Activated CD4-positive, alpha-beta memory T cell treated with anti-CD3 and anti-CD28 coated beads for 36 hours (primary cell): ENCODE results near the gene SGMS1. TPM values are rescaled to one million over a fixed set of nuclear protein-coding genes. Genes with fewer than 3 reads are reported as not detected.

Source experiments
- CTCF ChIA-PET: fragments of 350-600 bp; sonication (Branson Sonifier 250); formaldehyde crosslinking; loops from one replicate; lab custom pipeline; 2021; ENCODE audit warnings: antibody characterized with exemption, inconsistent platforms; lab: Charles Lee
- POLR2A ChIA-PET: fragments of 350-600 bp; sonication (Branson Sonifier 250); formaldehyde crosslinking; loops from one replicate; lab custom pipeline; 2021; ENCODE audit warnings: antibody characterized with exemption; lab: Charles Lee
- DNase-seq: peaks from one replicate; pipeline ENCODE4 v3.0.0-alpha.2; 2020
- H3K27ac Mint-ChIP-seq: one replicate; pipeline ENCODE4 v1.8.0; 2021; ENCODE audit warnings: mixed read lengths
- H3K27me3 Mint-ChIP-seq: one replicate; pipeline ENCODE4 v1.8.0; 2021; ENCODE audit warnings: mixed read lengths
- H3K36me3 Mint-ChIP-seq: one replicate; pipeline ENCODE4 v1.8.0; 2021; ENCODE audit warnings: mixed read lengths
- H3K4me1 Mint-ChIP-seq: one replicate; pipeline ENCODE4 v1.8.0; 2021; ENCODE audit warnings: low read depth, mixed read lengths
- H3K4me3 Mint-ChIP-seq: one replicate; pipeline ENCODE4 v1.8.0; 2021; ENCODE audit warnings: mild to moderate bottlenecking, mixed read lengths
- H3K9me3 Mint-ChIP-seq: one replicate; pipeline ENCODE4 v1.8.0; 2021; ENCODE audit warnings: mixed read lengths
- intact Hi-C: fragments of 100-400 bp; cut with micrococcal nuclease; formaldehyde crosslinking; loops from one replicate; pipeline ENCODE4 v1.15.1; 2023
- total RNA-seq, 2 experiments: library from RNA; stranded (reverse); gene quantifications; one replicate each; pipeline ENCODE4 v1.2.3, GENCODE V29; 2021

Gene SGMS1
- total RNA-seq, 2 experiments from 2014 or later, result 6.8 to 7.2 TPM

GRCh38 chr10:50299948-50300669 is 323.6 kb downstream of the SGMS1 start:
- peaks cover 7% of the 10 kb centered on the region for H3K9me3 Mint-ChIP-seq
- H3K4me1 Mint-ChIP-seq, result no peaks in the 10 kb centered on the region
- DNase-seq, result no peak
- H3K4me3 Mint-ChIP-seq, result no peak overlapping the region
- intact Hi-C loops, result no loop called here
- H3K27me3 Mint-ChIP-seq, result no peaks in the 10 kb centered on the region
- CTCF ChIA-PET, result no interaction called here
- H3K27ac Mint-ChIP-seq, result no peak overlapping the region
- peaks cover 2% of the 10 kb centered on the region for H3K36me3 Mint-ChIP-seq
- POLR2A ChIA-PET, result no interaction called here

- H3K27me3 Mint-ChIP-seq, result no peaks in the 10 kb centered on the region
- peaks cover 7% of the 10 kb centered on the region for H3K9me3 Mint-ChIP-seq
- H3K36me3 Mint-ChIP-seq, result peaks cover 2% of the 10 kb centered on the region
- H3K4me3 Mint-ChIP-seq, result no peak overlapping the region
- ChIA-PET CTCF (no interaction called here), POLR2A (no interaction called here)
- no peak overlapping the region for H3K27ac Mint-ChIP-seq
- no peaks in the 10 kb centered on the region for H3K4me1 Mint-ChIP-seq
- intact Hi-C loops, result no loop called here
- DNase-seq, result no peak
These were observed 328.4 kb downstream of the SGMS1 start for GRCh38 chr10:50295367-50295766.

GRCh38 chr10:50294582-50294981 is 329.2 kb downstream of the SGMS1 start:
- Mint-ChIP-seq H3K27ac (no peak overlapping the region), H3K4me1 (no peaks in the 10 kb centered on the region), H3K36me3 (peaks cover 2% of the 10 kb centered on the region), H3K27me3 (no peaks in the 10 kb centered on the region), H3K9me3 (peaks cover 7% of the 10 kb centered on the region), H3K4me3 (no peak overlapping the region)
- ChIA-PET CTCF (no interaction called here), POLR2A (no interaction called here)
- DNase-seq, result no peak
- intact Hi-C loops, result no loop called here

GRCh38 chr10:50293513-50294313 is 330.0 kb downstream of the SGMS1 start:
- no peak overlapping the region for H3K4me3 Mint-ChIP-seq
- H3K9me3 Mint-ChIP-seq, result peaks cover 7% of the 10 kb centered on the region
- peaks cover 2% of the 10 kb centered on the region for H3K36me3 Mint-ChIP-seq
- H3K27ac Mint-ChIP-seq, result no peak overlapping the region
- DNase-seq, result no peak
- H3K27me3 Mint-ChIP-seq, result no peaks in the 10 kb centered on the region
- ChIA-PET CTCF (no interaction called here), POLR2A (no interaction called here)
- intact Hi-C loops, result no loop called here
- no peaks in the 10 kb centered on the region for H3K4me1 Mint-ChIP-seq

- intact Hi-C loops, result loop anchor here (1.0 kb wide), 1 partner anchor 130 kb away; no protein-coding TSS in a partner anchor
- no peak overlapping the region for H3K27ac Mint-ChIP-seq
- no peak for DNase-seq
- H3K27me3 Mint-ChIP-seq, result no peaks in the 10 kb centered on the region
- no peak overlapping the region for H3K4me3 Mint-ChIP-seq
- no peaks in the 10 kb centered on the region for H3K9me3 Mint-ChIP-seq
- H3K36me3 Mint-ChIP-seq, result no peaks in the 10 kb centered on the region
- POLR2A ChIA-PET, result no interaction called here
- H3K4me1 Mint-ChIP-seq, result no peaks in the 10 kb centered on the region
- CTCF ChIA-PET, result no interaction called here
These were observed 332.4 kb downstream of the SGMS1 start for GRCh38 chr10:50291261-50291850.

DNA sequence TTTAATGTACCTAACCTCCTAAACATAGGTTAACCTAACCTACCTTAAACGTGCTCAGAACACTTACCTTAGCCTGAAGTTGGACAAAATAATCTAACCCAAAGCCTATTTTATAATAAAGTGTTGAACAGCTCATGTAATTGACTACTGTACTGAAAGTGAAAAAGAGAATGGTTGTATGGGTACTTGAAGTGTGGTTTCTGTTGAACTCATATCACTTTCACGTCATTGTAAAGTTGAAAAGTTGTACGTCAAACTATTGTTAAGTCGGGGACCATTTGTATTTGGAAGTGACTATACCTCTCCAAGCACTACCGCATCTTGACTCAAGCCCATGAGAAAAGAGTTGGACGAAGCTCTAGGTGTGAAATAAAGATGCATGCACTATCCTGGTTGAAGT is 334.6 kb downstream of the SGMS1 start:
- no peak overlapping the region for H3K4me3 Mint-ChIP-seq
- no peaks in the 10 kb centered on the region for H3K4me1 Mint-ChIP-seq
- H3K27me3 Mint-ChIP-seq, result no peaks in the 10 kb centered on the region
- no peak overlapping the region for H3K27ac Mint-ChIP-seq
- H3K36me3 Mint-ChIP-seq, result no peaks in the 10 kb centered on the region
- CTCF ChIA-PET, result no interaction called here
- DNase-seq, result no peak
- intact Hi-C loops, result no loop called here
- POLR2A ChIA-PET, result no interaction called here
- no peaks in the 10 kb centered on the region for H3K9me3 Mint-ChIP-seq

GRCh38 chr10:50286996-50287803 is 336.6 kb downstream of the SGMS1 start:
- no peak for DNase-seq
- ChIA-PET CTCF (no interaction called here), POLR2A (no interaction called here)
- peaks cover 11% of the 10 kb centered on the region for H3K27me3 Mint-ChIP-seq
- H3K27ac Mint-ChIP-seq, result no peak overlapping the region
- H3K36me3 Mint-ChIP-seq, result no peaks in the 10 kb centered on the region
- intact Hi-C loops, result no loop called here
- H3K4me3 Mint-ChIP-seq, result no peak overlapping the region
- no peaks in the 10 kb centered on the region for H3K9me3 Mint-ChIP-seq
- H3K4me1 Mint-ChIP-seq, result no peaks in the 10 kb centered on the region

DNA sequence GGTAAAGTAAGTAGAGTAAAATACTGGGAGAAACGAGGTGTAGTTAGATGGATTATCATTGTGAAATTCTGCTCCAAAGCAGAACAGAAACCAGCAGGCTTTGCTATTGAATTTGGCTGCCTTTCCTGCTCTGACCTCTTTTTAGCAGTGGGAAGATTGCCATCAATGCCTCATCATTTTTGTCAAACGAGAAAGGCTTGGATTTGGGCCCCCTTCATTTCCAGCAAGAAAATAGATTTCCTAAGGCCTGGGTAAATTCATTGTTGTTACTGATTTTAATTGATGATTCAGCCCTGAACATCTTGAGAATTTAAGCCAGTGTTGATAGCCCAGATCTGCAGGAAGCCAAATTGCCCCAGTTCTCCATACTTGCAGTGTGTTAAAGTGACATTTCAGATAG is 337.2 kb downstream of the SGMS1 start:
- Mint-ChIP-seq H3K4me3 (no peak overlapping the region), H3K27ac (no peak overlapping the region), H3K9me3 (no peaks in the 10 kb centered on the region), H3K27me3 (peaks cover 16% of the 10 kb centered on the region), H3K4me1 (no peaks in the 10 kb centered on the region), H3K36me3 (no peaks in the 10 kb centered on the region)
- intact Hi-C loops, result no loop called here
- ChIA-PET CTCF (no interaction called here), POLR2A (no interaction called here)
- no peak for DNase-seq

GRCh38 chr10:50281967-50282522 is 341.7 kb downstream of the SGMS1 start:
- no peaks in the 10 kb centered on the region for H3K36me3 Mint-ChIP-seq
- H3K4me1 Mint-ChIP-seq, result no peaks in the 10 kb centered on the region
- ChIA-PET CTCF (no interaction called here), POLR2A (no interaction called here)
- intact Hi-C loops, result no loop called here
- no peaks in the 10 kb centered on the region for H3K9me3 Mint-ChIP-seq
- DNase-seq, result no peak
- peaks cover 21% of the 10 kb centered on the region for H3K27me3 Mint-ChIP-seq
- H3K4me3 Mint-ChIP-seq, result no peak overlapping the region
- H3K27ac Mint-ChIP-seq, result no peak overlapping the region

DNA sequence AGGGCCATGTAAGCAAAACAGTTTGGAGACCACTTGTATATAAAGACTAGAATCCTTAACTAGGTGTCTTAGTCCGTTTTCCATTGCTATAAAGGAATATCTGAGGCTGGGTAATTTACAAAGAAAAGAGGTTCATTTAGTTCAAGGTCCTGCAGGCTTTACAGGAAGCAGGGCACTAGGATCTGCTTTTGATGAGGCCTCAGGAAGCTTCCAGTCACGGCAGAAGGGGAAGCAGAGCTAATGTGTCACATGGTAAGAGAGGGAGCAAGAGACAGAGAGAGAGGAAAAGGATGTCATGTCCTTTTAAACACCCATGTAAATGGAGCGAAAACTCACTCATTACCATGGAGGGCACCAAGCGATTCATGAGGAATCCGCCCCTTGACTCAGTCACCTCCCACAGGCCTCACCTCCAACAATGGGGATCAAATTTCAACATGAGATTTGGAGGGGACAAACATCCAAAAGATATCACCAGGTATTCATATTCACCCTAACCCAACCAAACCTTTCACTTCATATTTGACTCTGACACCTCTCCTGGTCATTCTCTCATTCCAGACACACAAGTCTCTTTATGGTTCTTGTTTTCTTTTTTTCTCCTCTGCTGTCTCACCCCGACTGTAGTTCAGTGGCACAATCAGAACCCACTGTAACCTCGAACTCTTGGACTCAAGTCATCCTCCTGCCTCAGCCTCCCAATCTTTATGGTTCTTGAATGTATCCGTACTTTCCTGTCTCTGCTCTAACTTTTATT is 342.4 kb downstream of the SGMS1 start:
- intact Hi-C loops, result no loop called here
- H3K27me3 Mint-ChIP-seq, result peaks cover 26% of the 10 kb centered on the region
- POLR2A ChIA-PET, result no interaction called here

DNA sequence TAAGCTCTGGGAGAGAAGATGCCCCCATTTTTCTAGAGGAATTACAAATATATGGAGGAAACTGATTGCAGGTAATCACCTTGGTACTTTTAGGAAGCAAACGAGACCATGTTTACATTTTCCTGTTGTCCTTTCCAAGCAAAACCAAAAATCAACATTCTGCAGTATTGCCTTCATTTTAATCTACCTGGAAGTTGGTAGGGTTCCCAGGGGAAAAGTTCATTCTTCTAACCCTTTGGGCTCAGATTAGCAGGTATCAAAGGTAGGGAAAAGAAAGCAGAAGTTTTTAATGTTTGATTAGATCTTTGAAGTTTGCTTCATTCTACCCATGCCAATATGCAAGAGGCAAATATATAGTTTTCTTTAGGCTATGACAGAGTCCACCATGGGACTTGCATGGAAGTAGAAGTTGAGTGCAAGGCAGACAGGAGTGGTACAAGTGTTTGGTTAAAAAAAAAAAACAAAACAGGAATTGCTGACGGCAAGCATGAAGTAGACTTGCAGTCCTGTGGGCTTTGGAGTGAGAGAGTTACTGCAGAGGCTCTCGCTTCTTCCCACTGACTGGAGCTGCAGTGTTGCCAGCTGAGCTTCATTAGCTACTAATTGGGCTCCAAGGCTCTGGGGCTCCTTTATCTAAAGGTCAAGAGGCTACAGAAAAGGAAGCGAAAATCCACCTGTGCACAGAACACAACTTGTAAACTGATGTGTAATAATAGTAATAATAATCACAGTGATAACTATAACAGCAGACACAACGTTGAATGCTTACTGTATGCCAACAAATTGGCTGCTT is 343.5 kb downstream of the SGMS1 start:
- no peaks in the 10 kb centered on the region for H3K4me1 Mint-ChIP-seq
- no peak for DNase-seq
- no peaks in the 10 kb centered on the region for H3K36me3 Mint-ChIP-seq
- no peaks in the 10 kb centered on the region for H3K9me3 Mint-ChIP-seq
- H3K27ac Mint-ChIP-seq, result no peak overlapping the region
- H3K4me3 Mint-ChIP-seq, result no peak overlapping the region
- H3K27me3 Mint-ChIP-seq, result peaks cover 29% of the 10 kb centered on the region
- intact Hi-C loops, result no loop called here
- CTCF ChIA-PET, result no interaction called here
- POLR2A ChIA-PET, result no interaction called here

More for the DNA sequence above, 342.4 kb downstream of the SGMS1 start:
- Mint-ChIP-seq H3K4me3 (no peak overlapping the region), H3K4me1 (no peaks in the 10 kb centered on the region), H3K36me3 (no peaks in the 10 kb centered on the region), H3K9me3 (no peaks in the 10 kb centered on the region), H3K27ac (no peak overlapping the region)
- DNase-seq, result no peak
- CTCF ChIA-PET, result no interaction called here
